ENCODE data around the gene DNAL4.

The DNAL4 gene

GRCh38 chr22:38784035-38784434 is 9.9 kb downstream of the DNAL4 start:
- DNase-seq, result no peak

- no peak for DNase-seq
Observed at GRCh38 chr22:38783095-38783615, 10.8 kb downstream of the DNAL4 start.

GRCh38 chr22:38782402-38783094 is 11.4 kb downstream of the DNAL4 start:
- DNase-seq, result no peak

- DNase-seq, result no peak
Observed at GRCh38 chr22:38781033-38781432, 12.9 kb downstream of the DNAL4 start.

GRCh38 chr22:38777087-38777671 is 16.8 kb downstream of the DNAL4 start:
- DNase-seq, result no peak

GRCh38 chr22:38776086-38776485 is 17.9 kb downstream of the DNAL4 start:
- no peak for DNase-seq

GRCh38 chr22:38775656-38776055 is 18.3 kb downstream of the DNAL4 start:
- DNase-seq, result no peak

- DNase-seq, result no peak
Observed at GRCh38 chr22:38774496-38775166, 19.3 kb downstream of the DNAL4 start.

- no peak for DNase-seq
Observed at GRCh38 chr22:38773363-38773946, 20.5 kb downstream of the DNAL4 start.

- no peak for DNase-seq
Observed at GRCh38 chr22:38772623-38772873, 21.4 kb downstream of the DNAL4 start.

GRCh38 chr22:38770257-38770949 is 23.5 kb downstream of the DNAL4 start:
- DNase-seq, result no peak

GRCh38 chr22:38768036-38768435 is 25.9 kb downstream of the DNAL4 start:
- no peak for DNase-seq

GRCh38 chr22:38767313-38767712 is 26.6 kb downstream of the DNAL4 start:
- DNase-seq, result no peak

GRCh38 chr22:38766076-38766777 is 27.7 kb downstream of the DNAL4 start:
- DNase-seq, result no peak

GRCh38 chr22:38762551-38762983 is 31.4 kb downstream of the DNAL4 start:
- peak; percentile 35 for DNase-seq

- no peak for DNase-seq
Observed at GRCh38 chr22:38761202-38762162, 32.5 kb downstream of the DNAL4 start.

- DNase-seq, result peak; percentile 81
Observed at GRCh38 chr22:38760477-38761201, 33.3 kb downstream of the DNAL4 start.

GRCh38 chr22:38759005-38759404 is 34.9 kb downstream of the DNAL4 start:
- DNase-seq, result no peak

GRCh38 chr22:38758276-38758945 is 35.5 kb downstream of the DNAL4 start:
- DNase-seq, result peak; percentile 87

GRCh38 chr22:38757464-38757757 is 36.5 kb downstream of the DNAL4 start:
- no peak for DNase-seq

Data from NCI-H1436 (cell line).